Stimulated activated naive CD8-positive, alpha-beta T cell treated with anti-CD3 and anti-CD28 coated beads, Interleukin-15, Interleukin-2, amounts not matched to agents 100 U/mL and 50 U/mL, for 24 hours (primary cell): ENCODE data around the gene JPH3.

Experiments used
- ATAC-seq: fragments of 150-1000 bp; cut with Tn5 transposase; one replicate; pipeline ENCODE4 v1.10.0; 2021
- DNase-seq: peaks from one replicate; pipeline ENCODE4 v3.0.0; 2021

The JPH3 gene

GRCh38 chr16:87697792-87698191 lies 95.5 kb downstream of the JPH3 start:
- DNase-seq = no peak
- ATAC-seq = no peak

GRCh38 chr16:87698241-87698640 lies 95.9 kb downstream of the JPH3 start:
- DNase-seq (no peak), ATAC-seq (no peak)

- DNase-seq = no peak
- no peak for ATAC-seq
Observed at GRCh38 chr16:87698676-87699199, 96.4 kb downstream of the JPH3 start.

GRCh38 chr16:87700406-87701077 lies 98.2 kb downstream of the JPH3 start:
- ATAC-seq (no peak), DNase-seq (no peak)

GRCh38 chr16:87701078-87701460 lies 98.8 kb downstream of the JPH3 start:
- no peak for DNase-seq
- no peak for ATAC-seq

- DNase-seq (no peak), ATAC-seq (no peak)
Observed at GRCh38 chr16:87701505-87701921, 99.2 kb downstream of the JPH3 start.

- peak; percentile 68 for DNase-seq
- peak; percentile 67 for ATAC-seq
Observed at GRCh38 chr16:87702325-87702811, 100.1 kb downstream of the JPH3 start.

- ATAC-seq (no peak), DNase-seq (no peak)
Observed at GRCh38 chr16:87703071-87703470, 100.8 kb downstream of the JPH3 start.

- DNase-seq = no peak
- no peak for ATAC-seq
Observed at GRCh38 chr16:87703835-87704375, 101.6 kb downstream of the JPH3 start.

GRCh38 chr16:87704754-87705353 lies 102.5 kb downstream of the JPH3 start:
- no peak for DNase-seq
- no peak for ATAC-seq

GRCh38 chr16:87705771-87706277 lies 103.5 kb downstream of the JPH3 start:
- ATAC-seq (no peak), DNase-seq (no peak)

GRCh38 chr16:87706278-87707000 lies 104.1 kb downstream of the JPH3 start:
- DNase-seq (no peak), ATAC-seq (no peak)

GRCh38 chr16:87707097-87707496 lies 104.8 kb downstream of the JPH3 start:
- ATAC-seq (no peak), DNase-seq (no peak)

- no peak for ATAC-seq
- DNase-seq = no peak
Observed at GRCh38 chr16:87707714-87708580, 105.6 kb downstream of the JPH3 start.

- no peak for ATAC-seq
- no peak for DNase-seq
Observed at GRCh38 chr16:87708881-87709638, 106.8 kb downstream of the JPH3 start.

GRCh38 chr16:87709677-87710076 lies 107.4 kb downstream of the JPH3 start:
- DNase-seq (no peak), ATAC-seq (no peak)

GRCh38 chr16:87710887-87711286 lies 108.6 kb downstream of the JPH3 start:
- DNase-seq (no peak), ATAC-seq (no peak)

GRCh38 chr16:87712184-87712762 lies 110.0 kb downstream of the JPH3 start:
- DNase-seq (no peak), ATAC-seq (no peak)

GRCh38 chr16:87713451-87714229 lies 111.3 kb downstream of the JPH3 start:
- peak; percentile 60 for DNase-seq

GRCh38 chr16:87715231-87715630 lies 112.9 kb downstream of the JPH3 start:
- DNase-seq = no peak
- no peak for ATAC-seq

More at GRCh38 chr16:87713451-87714229, 111.3 kb downstream of the JPH3 start:
- peak; percentile 83 for ATAC-seq
